Heart right ventricle (tissue), 16 donors: Measurements from ENCODE around the gene SESN1. TPM values are rescaled to one million over a fixed set of nuclear protein-coding genes. Genes with fewer than 3 reads are reported as not detected.

Experiments
- ATAC-seq, 8 donors: fragments of 200-7000 bp; cut with Tn5 transposase; one replicate each; pipeline ENCODE4 v1.9.1; 2020; ENCODE audit warnings: mild to moderate bottlenecking in 8 of 8, moderate library complexity in 8 of 8, moderate number of reproducible peaks in 1 of 8
- DNase-seq, 2 donors: peaks; one replicate each; pipeline ENCODE4 v3.0.0-alpha.2; 2020
- H3K27ac ChIP-seq, 10 donors: fragments of 200-600 bp; sonication (generic) in 2 of 10; one replicate each; pipeline versions ENCODE4 v1.5.0 to v1.8.0; 2020 to 2022; ENCODE audit warnings: mild to moderate bottlenecking in 3 of 10
- H3K27me3 ChIP-seq, 7 donors: fragments of 200-600 bp; one replicate each; pipeline ENCODE4 v1.8.0; 2021 to 2022; ENCODE audit warnings: mild to moderate bottlenecking in 2 of 7
- H3K36me3 ChIP-seq, 9 donors: fragments of 200-600 bp; sonication (generic) in 1 of 9; one replicate each; pipeline versions ENCODE4 v1.5.0 to v1.8.0; 2020 to 2022; ENCODE audit warnings: mild to moderate bottlenecking in 2 of 9
- H3K4me1 ChIP-seq, 9 donors: fragments of 200-600 bp; sonication (generic) in 1 of 9; one replicate each; pipeline versions ENCODE4 v1.5.0 to v1.8.0; 2020 to 2022; ENCODE audit warnings: mild to moderate bottlenecking in 4 of 9
- H3K4me3 ChIP-seq, 10 donors: fragments of 200-600 bp; sonication (generic) in 2 of 10; one replicate each; pipeline versions ENCODE4 v1.5.0 to v1.8.0; 2020 to 2022; ENCODE audit warnings: mild to moderate bottlenecking in 7 of 10, moderate library complexity in 2 of 10
- H3K9me3 ChIP-seq, 11 donors: fragments of 200-600 bp in 10 of 11; sonication (generic) in 2 of 11; one replicate each; pipeline versions ENCODE4 v1.5.0 to v1.8.0; 2013 to 2022; ENCODE audit warnings: mild to moderate bottlenecking in 2 of 11, control low read depth in 1 of 11, moderate library complexity in 1 of 11
- CTCF ChIP-seq, 9 donors: fragments of 200-600 bp; sonication (generic) in 2 of 9; IDR thresholded peaks; one replicate each; pipeline versions ENCODE4 v1.5.0 to v1.8.0; 2021 to 2022; ENCODE audit warnings: antibody characterized with exemption in 9 of 9, mild to moderate bottlenecking in 5 of 9, moderate library complexity in 1 of 9
- WGBS, 2 donors: extraction: QIAGEN DNeasy Blood & Tissue Kit; methylation state at CpG; one replicate each; pipeline ENCODE4 v1.1.7; 2013; ENCODE audit warnings: inconsistent platforms in 1 of 2; 5-methylcytosine and 5-hydroxymethylcytosine counted together
- intact Hi-C, 10 donors: fragments of 100-400 bp; cut with DNase I; formaldehyde crosslinking; loops; one replicate each; pipeline versions ENCODE4 v1.11.1 to v1.14.2; 2022
- polyA plus RNA-seq, 2 donors: library from polyadenylated mRNA; stranded (reverse); fragments of 200-250 nt; gene quantifications; one replicate each; pipeline ENCODE4 v1.2.3, GENCODE V29; 2013
- total RNA-seq, 10 donors: library from RNA; stranded (reverse); fragmentation: NEBNext Ultra II Directional in 3 of 10; extraction: Animal tissue kit (Norgen Biotek cat#: 25700) in 3 of 10; gene quantifications; one replicate each; pipeline versions ENCODE4 v1.2.1 to v1.2.4, GENCODE V29; 2021 to 2023
- donor health status: Arrhythmogenic right ventricular cardiomyopathy.
- donor health status: ischemic (EF 13 %, LVEDD 7.1; RV severe dilation, severe dysfunction).
- donor health status: healthy with polysubstance abuse.
- donor health status: DM: no; HTN: yes; CAD: no.
- donor health status: DM: no; HTN: no; CAD: no.
- donor health status: ischemic (EF 25% LVEDD 6.9; RV normal size, moderate dysfunction).
- donor health status: ischemic (EF 25% LVEDD 5.7; RV mildly dilated, moderate dysfunction).
- donor health status: healthy.
- donor health status: DM: yes; HTN: yes; CAD: no.
- donor health status: Ischemic cardiomyopathy.
- donor health status: ischemic (EF 35%, LVEDD 5.7; RV mildly dilated, moderate dysfunction).
- donor health status: nonischemic (EF 11% LVEDD 7.7; RV severe dilation, severe dysfunction).
- donor health status: DM: yes; HTN: yes; CAD: no.
- donor health status: PGD.
- donor health status: ischemic (EF 29% LVEDD 5.4; RV normal size, mild dysfunction).
- donor health status: nonischemic (EF 23%, LVEDD 6.1; RV moderate dilation, normal function).

SESN1 gene
- total and polyA plus RNA-seq, 12 donors: 16.2 to 62.8 (median 37.7) TPM

- Histone ChIP-seq H3K36me3 (peaks cover 0 to 24% (median 2%) of the 10 kb centered on the region in 9 donors), H3K4me1 (no peaks in the 10 kb centered on the region), H3K4me3 (no peak overlapping the region), H3K9me3 (no peaks in the 10 kb centered on the region), H3K27me3 (no peaks in the 10 kb centered on the region), H3K27ac (no peak overlapping the region)
- WGBS, 2 donors: 91% methylated on average over 3 of the region's 3 CpGs
- DNase-seq (no peak), ATAC-seq (no peak)
- no peak for TF ChIP-seq CTCF (IDR thresholded peaks at IDR 0.05)
- intact Hi-C loops: no loop called here
Measured at GRCh38 chr6:109130065-109130464, 35.4 kb upstream of the SESN1 start.

DNA sequence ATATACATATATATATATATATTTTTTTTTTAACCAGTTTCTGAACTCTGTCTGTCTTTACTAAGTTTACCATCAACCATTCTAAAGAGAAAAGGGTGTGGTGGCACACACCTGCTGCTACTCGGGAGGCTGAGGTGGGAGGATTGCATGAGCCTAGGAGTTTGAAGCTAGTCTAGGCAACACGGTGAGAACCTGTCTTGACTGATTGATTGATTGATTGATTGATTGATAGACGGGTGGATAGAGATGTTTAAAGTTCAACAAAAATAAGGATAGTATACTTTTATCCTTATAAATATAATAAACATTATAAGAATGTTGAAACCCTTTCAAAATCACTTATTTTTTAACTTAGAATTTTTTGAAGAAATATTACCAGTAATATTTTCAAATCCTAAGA, 30.9 kb upstream of the SESN1 start:
- WGBS, 2 donors: 87 to 89% methylated on average over 3 of the region's 3 CpGs
- ATAC-seq (no peak), DNase-seq (no peak)
- no peak overlapping the region for H3K27ac ChIP-seq
- TF ChIP-seq CTCF (IDR thresholded peaks at IDR 0.05): no peak
- H3K4me1 ChIP-seq: peaks cover 0 to 16% (median 12%) of the 10 kb centered on the region in 9 donors
- intact Hi-C loops: no loop called here
- no peaks in the 10 kb centered on the region for H3K9me3 ChIP-seq
- no peak overlapping the region for H3K4me3 ChIP-seq
- no peaks in the 10 kb centered on the region for H3K27me3 ChIP-seq
- H3K36me3 ChIP-seq: peaks cover 0 to 13% (median 0%) of the 10 kb centered on the region in 9 donors

GRCh38 chr6:109124219-109124618, 29.6 kb upstream of the SESN1 start:
- TF ChIP-seq CTCF (IDR thresholded peaks at IDR 0.05): no peak
- ATAC-seq (no peak), DNase-seq (no peak)
- Histone ChIP-seq H3K27ac (no peak overlapping the region), H3K4me3 (no peak overlapping the region), H3K27me3 (no peaks in the 10 kb centered on the region), H3K36me3 (peaks cover 0 to 2% (median 0%) of the 10 kb centered on the region in 9 donors), H3K4me1 (peaks cover 0 to 28% (median 17%) of the 10 kb centered on the region in 9 donors), H3K9me3 (no peaks in the 10 kb centered on the region)
- intact Hi-C loops: no loop called here
- WGBS, 2 donors: 98% methylated on average over 2 of the region's 2 CpGs

DNA sequence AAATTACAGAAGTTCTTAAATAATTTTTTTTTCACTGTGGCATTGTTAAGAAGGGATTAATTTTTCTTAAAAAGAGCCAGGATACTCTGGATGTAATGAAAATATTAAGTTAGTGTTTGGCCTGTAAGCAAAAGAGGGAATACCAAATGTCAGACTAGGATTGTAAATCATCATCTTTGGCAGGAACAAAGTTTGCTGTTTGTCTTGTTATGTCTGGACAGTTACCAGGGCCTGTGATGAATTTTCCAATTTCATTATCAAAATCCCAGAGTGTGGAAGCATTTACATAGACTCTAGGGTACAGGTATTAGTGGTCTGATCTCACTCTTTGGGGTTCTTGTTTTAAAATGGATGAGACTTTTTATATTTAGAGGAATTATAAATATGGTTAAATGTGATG, 26.8 kb upstream of the SESN1 start:
- peak in 2 of 8 donors; percentile 29 to 31 for ATAC-seq
- H3K27me3 ChIP-seq: no peaks in the 10 kb centered on the region
- H3K4me3 ChIP-seq: no peak overlapping the region
- intact Hi-C loops: no loop called here
- DNase-seq: no peak
- H3K4me1 ChIP-seq: peaks cover 0 to 52% (median 29%) of the 10 kb centered on the region in 9 donors
- no peaks in the 10 kb centered on the region for H3K36me3 ChIP-seq
- TF ChIP-seq CTCF (IDR thresholded peaks at IDR 0.05): no peak
- peak overlapping the region in 4 of 10 donors; percentile 7 to 63 (median 48) for H3K27ac ChIP-seq
- no peaks in the 10 kb centered on the region for H3K9me3 ChIP-seq
